HG03354 (cell line): Measurements from ENCODE around the gene ZNF618.

Source experiments
- ATAC-seq: cut with Tn5 transposase; IDR thresholded peaks from one replicate; pipeline ENCODE4 v1.9.1; 2021; ENCODE audit warnings: mild to moderate bottlenecking; ENCODE audit not compliant: unreplicated experiment, poor library complexity, severe bottlenecking

The ZNF618 gene

GRCh38 chr9:114048533-114049415, 172.7 kb downstream of the ZNF618 start:
- no peak for ATAC-seq

GRCh38 chr9:114049441-114050225, 173.5 kb downstream of the ZNF618 start:
- no peak for ATAC-seq

GRCh38 chr9:114050226-114050568, 174.1 kb downstream of the ZNF618 start:
- no peak for ATAC-seq

GRCh38 chr9:114050646-114051045, 174.5 kb downstream of the ZNF618 start:
- ATAC-seq, result no peak

GRCh38 chr9:114051281-114051680, 175.2 kb downstream of the ZNF618 start:
- no peak for ATAC-seq

- ATAC-seq, result no peak
These were observed 175.6 kb downstream of the ZNF618 start for GRCh38 chr9:114051706-114052105.

- ATAC-seq, result no peak
These were observed 177.3 kb downstream of the ZNF618 start for GRCh38 chr9:114053246-114054005.

- ATAC-seq, result no peak
These were observed 178.1 kb downstream of the ZNF618 start for GRCh38 chr9:114054191-114054690.

GRCh38 chr9:114055061-114055460, 179.0 kb downstream of the ZNF618 start:
- ATAC-seq, result no peak

- ATAC-seq, result no peak
These were observed 179.8 kb downstream of the ZNF618 start for GRCh38 chr9:114055894-114056293.

- no peak for ATAC-seq
These were observed 180.4 kb downstream of the ZNF618 start for GRCh38 chr9:114056527-114056926.

- no peak for ATAC-seq
These were observed 181.2 kb downstream of the ZNF618 start for GRCh38 chr9:114057161-114057885.

GRCh38 chr9:114058688-114059046, 182.6 kb downstream of the ZNF618 start:
- ATAC-seq, result no peak

GRCh38 chr9:114059047-114059803, 183.1 kb downstream of the ZNF618 start:
- ATAC-seq, result no peak

GRCh38 chr9:114060070-114060469, 184.0 kb downstream of the ZNF618 start:
- ATAC-seq, result no peak

GRCh38 chr9:114060711-114061110, 184.6 kb downstream of the ZNF618 start:
- ATAC-seq, result no peak

- ATAC-seq, result no peak
These were observed 185.2 kb downstream of the ZNF618 start for GRCh38 chr9:114061292-114061691.

GRCh38 chr9:114061830-114062474, 185.8 kb downstream of the ZNF618 start:
- no peak for ATAC-seq
